Naive B cell (primary cell): Measurements from ENCODE around the gene NDUFV2. TPM values are rescaled to one million over a fixed set of nuclear protein-coding genes. Genes with fewer than 3 reads are reported as not detected.

Experiments
- ATAC-seq, 2 donors: fragments of 150-1000 bp; cut with Tn5 transposase; 2 replicates each; pipeline ENCODE4 v1.10.0; 2021; ENCODE audit warnings: low read depth in 2 of 2, mild to moderate bottlenecking in 2 of 2, moderate library complexity in 2 of 2
- DNase-seq: peaks from one replicate; pipeline ENCODE4 v3.0.0; 2022
- H3K27ac Mint-ChIP-seq, 6 donors: one replicate each; pipeline ENCODE4 v1.8.0; 2020 to 2022; ENCODE audit warnings: mild to moderate bottlenecking in 6 of 6, mixed read lengths in 6 of 6, moderate library complexity in 5 of 6, inconsistent platforms in 2 of 6
- H3K27me3 Mint-ChIP-seq, 3 donors: one replicate each; pipeline ENCODE4 v1.8.0; 2021 to 2022; ENCODE audit warnings: mixed read lengths in 3 of 3, mild to moderate bottlenecking in 1 of 3
- H3K36me3 Mint-ChIP-seq, 2 donors: one replicate each; pipeline ENCODE4 v1.8.0; 2020 to 2022; ENCODE audit warnings: mixed read lengths in 2 of 2, inconsistent platforms in 1 of 2, mild to moderate bottlenecking in 1 of 2
- H3K4me1 Mint-ChIP-seq, 3 donors: one replicate each; pipeline ENCODE4 v1.8.0; 2020 to 2022; ENCODE audit warnings: mixed read lengths in 3 of 3, inconsistent platforms in 1 of 3, mild to moderate bottlenecking in 1 of 3, moderate library complexity in 1 of 3
- H3K4me3 Mint-ChIP-seq, 8 donors: one replicate each; pipeline ENCODE4 v1.8.0; 2020 to 2022; ENCODE audit warnings: mild to moderate bottlenecking in 8 of 8, mixed read lengths in 8 of 8, moderate library complexity in 8 of 8, inconsistent platforms in 2 of 8
- H3K9me3 Mint-ChIP-seq, 7 donors: one replicate each; pipeline ENCODE4 v1.8.0; 2020 to 2022; ENCODE audit warnings: mixed read lengths in 7 of 7, mild to moderate bottlenecking in 5 of 7, inconsistent platforms in 2 of 7, moderate library complexity in 1 of 7
- polyA plus RNA-seq, 6 donors: library from polyadenylated mRNA; unstranded; fragments of 300-500 nt; fragmentation: Illumina TruSeq; gene quantifications; one replicate each; pipeline ENCODE4 v1.2.3, GENCODE V29; 2021; ENCODE audit warnings: low read depth in 6 of 6

NDUFV2 gene
- polyA plus RNA-seq, 6 donors from 2014 or later = 109 to 199 (median 154) TPM

DNA sequence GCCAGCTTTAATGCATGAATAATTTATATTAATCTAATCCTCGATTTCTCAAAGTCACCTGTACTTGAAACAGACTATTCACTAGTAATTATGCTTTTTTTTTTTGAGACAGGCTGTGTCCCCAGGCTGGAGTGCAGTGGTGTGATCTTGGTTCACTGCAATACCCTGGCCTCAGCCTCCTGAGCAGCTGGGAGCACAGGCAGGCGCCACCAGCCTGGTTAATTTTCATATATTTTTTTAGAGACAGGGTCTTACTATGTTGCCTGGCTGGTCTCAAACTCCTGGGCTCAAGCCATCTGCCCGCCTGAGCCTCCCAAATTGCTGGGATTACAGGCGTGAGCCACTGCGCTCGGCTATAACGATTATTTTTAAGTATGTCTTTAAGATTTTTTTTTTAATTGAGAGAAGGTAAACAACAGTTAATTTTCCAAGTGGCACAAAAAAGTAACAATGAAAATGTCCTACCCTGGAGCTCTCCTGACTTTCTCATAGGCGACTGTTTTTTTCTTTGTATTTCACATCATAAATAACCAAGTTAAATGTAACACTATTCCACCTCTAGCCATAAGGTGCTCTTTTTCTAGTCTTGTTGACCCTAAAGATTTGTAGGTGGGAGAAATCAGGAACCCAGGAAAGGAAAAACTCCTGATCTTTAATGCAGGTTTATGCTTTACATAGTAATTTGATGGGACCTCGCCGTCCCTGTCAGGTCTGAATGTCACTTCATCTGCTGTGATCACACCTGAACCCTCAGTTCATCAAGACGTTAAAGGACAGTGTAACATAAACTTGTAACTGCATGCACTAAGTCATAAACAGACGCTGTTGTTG, 32.8 kb downstream of the NDUFV2 start:
- DNase-seq (no peak), ATAC-seq (no peak)
- Mint-ChIP-seq H3K4me1 (peaks cover 32 to 54% (median 46%) of the 10 kb centered on the region in 3 donors), H3K27me3 (no peaks in the 10 kb centered on the region), H3K36me3 (peaks cover 0 to 4% of the 10 kb centered on the region in 2 donors), H3K9me3 (no peaks in the 10 kb centered on the region), H3K4me3 (peak overlapping the region; percentile 90 to 99 (median 98)), H3K27ac (peak overlapping the region; percentile 94 to 99 (median 98))

- no peak for DNase-seq
These were observed 33.4 kb downstream of the NDUFV2 start for GRCh38 chr18:9135912-9136314.

GRCh38 chr18:9136315-9137155, 34.0 kb downstream of the NDUFV2 start, which contains the start of gene ANKRD12:
Gene ANKRD12, plus strand, starts transcription at chr18:9136781. Its CDS starts 45,652 bp downstream, at chr18:9182433.
- Mint-ChIP-seq H3K4me3 (peak within 1 kb of the TSS; percentile 90 to 99 (median 98)), H3K4me1 (peaks cover 41 to 66% (median 57%) of the 10 kb centered on the region in 3 donors), H3K27ac (peak within 1 kb of the TSS; percentile 98 to 99 (median 99)), H3K36me3 (peaks cover 0 to 4% of the 10 kb centered on the region in 2 donors), H3K27me3 (no peaks in the 10 kb centered on the region), H3K9me3 (no peaks in the 10 kb centered on the region)
- ATAC-seq = peak; percentile 70 to 71
- DNase-seq = peak; percentile 99

More at GRCh38 chr18:9135912-9136314, 33.4 kb downstream of the NDUFV2 start:
- peaks cover 36 to 60% (median 52%) of the 10 kb centered on the region in 3 donors for H3K4me1 Mint-ChIP-seq
- peaks cover 0 to 4% of the 10 kb centered on the region in 2 donors for H3K36me3 Mint-ChIP-seq
- peak overlapping the region; percentile 98 to 99 (median 99) for H3K27ac Mint-ChIP-seq
- peak overlapping the region; percentile 90 to 99 (median 98) for H3K4me3 Mint-ChIP-seq
- peak; percentile 10 to 17 for ATAC-seq
- H3K9me3 Mint-ChIP-seq = no peaks in the 10 kb centered on the region
- H3K27me3 Mint-ChIP-seq = no peaks in the 10 kb centered on the region

DNA sequence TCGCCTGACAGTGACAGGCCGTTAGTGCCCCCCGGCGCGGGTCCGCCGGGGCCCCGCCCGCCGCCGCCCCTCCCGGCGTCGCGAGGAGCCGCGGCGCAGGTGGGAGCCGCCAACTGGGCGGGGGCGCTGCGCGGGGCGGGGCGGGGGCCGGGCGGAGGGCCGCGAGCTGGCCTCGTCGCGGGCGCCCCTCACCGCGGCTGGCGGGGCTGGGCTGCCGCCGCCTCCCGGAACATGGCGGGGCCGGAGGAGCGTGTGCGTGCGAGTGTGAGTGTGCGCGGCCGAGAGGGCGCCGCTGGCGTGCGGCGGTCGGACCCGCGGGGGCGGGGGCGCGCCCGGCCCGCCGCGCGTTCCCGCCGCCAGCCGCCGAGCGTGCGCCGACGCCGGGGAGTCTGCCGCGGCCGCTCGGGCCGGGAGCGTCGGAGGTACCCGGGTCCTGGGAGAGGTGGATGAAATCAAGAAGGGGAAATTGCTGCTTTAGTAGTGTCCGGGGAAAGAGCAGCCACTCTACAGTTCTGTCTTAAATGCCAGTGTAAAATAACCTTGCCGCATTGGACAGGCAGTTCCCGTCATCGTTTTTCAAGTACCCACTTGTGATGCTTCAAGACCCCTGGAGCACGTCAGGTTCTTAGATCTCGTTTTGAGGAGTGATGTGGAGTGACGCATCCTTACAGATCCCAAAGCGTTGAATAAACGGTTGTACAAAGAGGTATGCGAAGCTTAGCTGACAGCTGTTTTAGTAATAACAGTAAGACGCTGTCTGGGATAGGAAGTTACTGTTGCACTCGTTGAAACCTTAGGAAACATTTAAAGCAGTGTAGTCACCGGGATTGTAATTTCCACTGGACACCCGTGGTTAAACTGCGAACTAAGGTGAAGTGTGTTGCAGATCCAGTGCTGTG, 34.9 kb downstream of the NDUFV2 start:
- H3K9me3 Mint-ChIP-seq = no peaks in the 10 kb centered on the region
- DNase-seq (peak; percentile 72), ATAC-seq (peak; percentile 36 to 37)
- peak overlapping the region; percentile 82 to 99 (median 92) for H3K4me3 Mint-ChIP-seq
- peaks cover 0 to 4% of the 10 kb centered on the region in 2 donors for H3K36me3 Mint-ChIP-seq
- peak overlapping the region; percentile 81 to 99 (median 98) for H3K27ac Mint-ChIP-seq
- no peaks in the 10 kb centered on the region for H3K27me3 Mint-ChIP-seq
- H3K4me1 Mint-ChIP-seq = peaks cover 41 to 75% (median 63%) of the 10 kb centered on the region in 3 donors

- Mint-ChIP-seq H3K36me3 (no peaks in the 10 kb centered on the region), H3K4me3 (peak overlapping the region; percentile 33 to 95 (median 74)), H3K9me3 (no peaks in the 10 kb centered on the region), H3K4me1 (peaks cover 42 to 77% (median 55%) of the 10 kb centered on the region in 3 donors), H3K27ac (peak overlapping the region; percentile 5 to 98 (median 60)), H3K27me3 (no peaks in the 10 kb centered on the region)
- DNase-seq = no peak
- no peak for ATAC-seq
These were observed 37.0 kb downstream of the NDUFV2 start for GRCh38 chr18:9139400-9140039.

GRCh38 chr18:9140381-9140780, 37.9 kb downstream of the NDUFV2 start:
- Mint-ChIP-seq H3K36me3 (no peaks in the 10 kb centered on the region), H3K27ac (peak overlapping the region; percentile 29 to 98 (median 64)), H3K27me3 (no peaks in the 10 kb centered on the region), H3K4me3 (peak overlapping the region; percentile 33 to 92 (median 78)), H3K4me1 (peaks cover 46 to 75% (median 57%) of the 10 kb centered on the region in 3 donors), H3K9me3 (no peaks in the 10 kb centered on the region)
- ATAC-seq (no peak), DNase-seq (no peak)

DNA sequence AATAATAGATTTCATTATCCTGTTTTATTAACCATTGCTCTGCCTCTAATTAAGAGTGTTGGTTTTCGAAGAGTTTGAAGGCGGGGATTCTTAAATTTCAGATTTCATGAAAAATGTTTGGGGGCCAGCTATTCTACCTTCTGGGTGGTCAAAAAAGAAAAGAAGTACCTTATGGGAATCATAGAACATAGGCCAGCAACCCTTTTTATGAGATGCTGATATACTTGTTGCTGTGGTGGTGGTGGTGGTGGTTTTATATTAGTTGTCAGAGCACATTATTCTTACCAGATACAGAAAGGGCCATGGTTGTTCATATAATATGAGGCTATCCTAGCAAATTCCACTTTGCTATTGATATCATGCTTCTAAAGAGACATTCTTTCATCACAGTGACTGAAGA, 38.5 kb downstream of the NDUFV2 start:
- no peaks in the 10 kb centered on the region for H3K27me3 Mint-ChIP-seq
- H3K9me3 Mint-ChIP-seq = no peaks in the 10 kb centered on the region
- peak overlapping the region in 5 of 6 donors; percentile 23 to 98 (median 66) for H3K27ac Mint-ChIP-seq
- DNase-seq (no peak), ATAC-seq (no peak)
- no peaks in the 10 kb centered on the region for H3K36me3 Mint-ChIP-seq
- peaks cover 51 to 76% (median 59%) of the 10 kb centered on the region in 3 donors for H3K4me1 Mint-ChIP-seq
- peak overlapping the region in 6 of 8 donors; percentile 46 to 90 (median 60) for H3K4me3 Mint-ChIP-seq

DNA sequence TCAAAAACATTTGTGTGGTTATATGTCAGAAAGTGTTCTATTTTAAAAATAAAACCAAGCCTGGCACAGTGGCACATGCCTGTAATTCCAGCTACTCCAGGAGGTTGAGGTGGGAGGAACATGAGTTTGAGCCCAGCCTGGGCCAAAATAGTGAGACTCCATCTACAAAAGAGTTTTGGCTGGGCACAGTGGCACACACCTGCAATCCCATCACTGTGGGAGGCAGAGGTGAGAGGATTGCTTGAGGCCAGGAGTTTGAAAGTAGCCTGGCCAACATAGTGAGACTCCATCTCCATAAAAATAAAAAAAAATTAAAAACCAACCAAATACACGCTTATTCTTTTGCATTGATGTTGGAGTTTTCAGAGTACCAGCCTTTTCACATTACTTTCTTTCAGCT, 43.7 kb downstream of the NDUFV2 start:
- Mint-ChIP-seq H3K9me3 (no peaks in the 10 kb centered on the region), H3K36me3 (no peaks in the 10 kb centered on the region), H3K27me3 (no peaks in the 10 kb centered on the region), H3K27ac (peak overlapping the region in 3 of 6 donors; percentile 22 to 53 (median 26)), H3K4me3 (peak overlapping the region in 3 of 8 donors; percentile 41 to 59 (median 51)), H3K4me1 (peaks cover 53 to 79% (median 59%) of the 10 kb centered on the region in 3 donors)
- DNase-seq = no peak
- ATAC-seq = no peak

GRCh38 chr18:9147440-9148202, 45.1 kb downstream of the NDUFV2 start:
- peak overlapping the region; percentile 4 to 78 (median 59) for H3K4me3 Mint-ChIP-seq
- no peaks in the 10 kb centered on the region for H3K36me3 Mint-ChIP-seq
- DNase-seq = peak; percentile 46
- ATAC-seq = peak; percentile 54 to 68
- no peaks in the 10 kb centered on the region for H3K9me3 Mint-ChIP-seq
- H3K4me1 Mint-ChIP-seq = peaks cover 51 to 75% (median 52%) of the 10 kb centered on the region in 3 donors
- H3K27me3 Mint-ChIP-seq = no peaks in the 10 kb centered on the region
- peak overlapping the region in 5 of 6 donors; percentile 22 to 95 (median 38) for H3K27ac Mint-ChIP-seq

DNA sequence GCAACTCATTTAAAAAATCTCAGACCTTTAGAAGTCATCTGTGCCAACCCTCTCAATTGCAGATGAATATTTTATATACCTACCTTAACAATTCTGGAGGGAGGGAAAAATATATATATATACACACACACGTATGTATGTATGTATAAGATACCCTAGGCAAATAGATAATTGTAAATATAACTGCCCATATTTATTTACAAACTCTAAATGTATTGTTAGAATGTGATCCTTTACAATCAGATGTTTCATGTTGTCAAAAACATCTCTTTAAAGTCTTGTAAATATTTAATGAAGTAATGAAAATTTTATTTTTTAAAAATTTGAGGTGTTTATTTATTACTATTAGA, 45.7 kb downstream of the NDUFV2 start:
- H3K36me3 Mint-ChIP-seq = no peaks in the 10 kb centered on the region
- ATAC-seq (no peak), DNase-seq (no peak)
- H3K9me3 Mint-ChIP-seq = no peaks in the 10 kb centered on the region
- no peaks in the 10 kb centered on the region for H3K27me3 Mint-ChIP-seq
- peak overlapping the region in 2 of 8 donors; percentile 39 to 62 for H3K4me3 Mint-ChIP-seq
- H3K4me1 Mint-ChIP-seq = peaks cover 56 to 75% (median 57%) of the 10 kb centered on the region in 3 donors
- H3K27ac Mint-ChIP-seq = peak overlapping the region in 1 of 6 donors; percentile 22

DNA sequence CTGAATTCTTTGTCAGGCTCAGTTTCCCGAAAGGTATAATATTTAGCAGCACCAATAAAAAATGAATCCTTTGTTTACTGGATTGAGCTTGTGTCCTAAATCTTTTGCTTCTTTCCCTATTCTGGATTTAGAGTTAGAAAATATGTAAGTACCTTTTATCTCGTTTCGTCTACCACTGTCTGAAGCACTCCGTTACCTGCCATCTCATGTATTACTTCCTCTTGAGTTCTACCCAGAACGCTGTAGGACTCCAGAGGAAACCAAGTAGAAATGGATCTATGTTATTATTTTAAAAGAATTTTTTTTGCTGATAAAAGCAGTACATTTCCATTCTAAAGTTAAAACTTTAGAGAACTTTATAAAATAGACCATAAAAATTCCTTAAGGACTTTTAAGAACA, 47.6 kb downstream of the NDUFV2 start:
- ATAC-seq = peak; percentile 73 to 76
- no peak for DNase-seq
- H3K27ac Mint-ChIP-seq = peak overlapping the region in 4 of 6 donors; percentile 1 to 81 (median 21)
- H3K27me3 Mint-ChIP-seq = no peaks in the 10 kb centered on the region
- H3K4me1 Mint-ChIP-seq = peaks cover 62 to 82% (median 64%) of the 10 kb centered on the region in 3 donors
- no peaks in the 10 kb centered on the region for H3K9me3 Mint-ChIP-seq
- no peaks in the 10 kb centered on the region for H3K36me3 Mint-ChIP-seq
- peak overlapping the region in 5 of 8 donors; percentile 16 to 52 (median 25) for H3K4me3 Mint-ChIP-seq
